IMR-90 (cell line): ENCODE measurements around the gene FOXN3. TPM values are rescaled to one million over a fixed set of nuclear protein-coding genes. Genes with fewer than 3 reads are reported as not detected.

Experiments
- ATAC-seq: fragments of 200-7000 bp; cut with Tn5 transposase; 2 replicates; pipeline ENCODE4 v1.9.1; 2020; ENCODE audit warnings: low read depth, mild to moderate bottlenecking, moderate library complexity
- BruUV-seq: library from RNA; stranded (reverse); fragments of 400-500 nt; replicated peaks from 2 replicates; lab custom pipeline; 2021; lab: Mats Ljungman, UMichigan
- CTCF ChIA-PET: fragments of 300-600 bp; formaldehyde crosslinking; extraction: SDS; loops from one replicate; lab custom pipeline; 2021; ENCODE audit warnings: antibody characterized with exemption; lab: Yijun Ruan, JAX
- POLR2A ChIA-PET: fragments of 300-600 bp; sonication (Branson Sonifier 250); formaldehyde crosslinking; loops from one replicate; lab custom pipeline; 2022; ENCODE audit warnings: antibody characterized with exemption; ENCODE audit not compliant: unreplicated experiment; lab: Charles Lee
- DNase-seq: peaks from one replicate; pipeline ENCODE4 v3.0.0; 2013
- H2AFZ ChIP-seq: replicated peaks from 2 replicates; pipeline ENCODE3; 2013; ENCODE audit warnings: low read length, mild to moderate bottlenecking; ENCODE audit not compliant: poor library complexity
- H2AK5ac ChIP-seq: 2 replicates; pipeline ENCODE4 v1.6.1; 2013; ENCODE audit warnings: low read depth, low read length, inconsistent platforms
- H2AK9ac ChIP-seq: replicated peaks from 2 replicates; pipeline ENCODE3; 2013; ENCODE audit warnings: mild to moderate bottlenecking, low read depth, low read length, moderate library complexity; ENCODE audit not compliant: poor library complexity
- H2BK120ac ChIP-seq: 2 replicates; pipeline ENCODE4 v1.6.1; 2013; ENCODE audit warnings: low read depth, low read length, inconsistent platforms
- H2BK15ac ChIP-seq: 3 replicates; pipeline ENCODE4 v1.6.1; 2013; ENCODE audit warnings: low read depth, low read length, inconsistent platforms
- H2BK20ac ChIP-seq: 2 replicates; pipeline ENCODE4 v1.6.1; 2013; ENCODE audit warnings: low read depth, mild to moderate bottlenecking, inconsistent platforms, low read length, moderate library complexity
- H2BK5ac ChIP-seq: 2 replicates; pipeline ENCODE4 v1.6.1; 2013; ENCODE audit warnings: mild to moderate bottlenecking, low read depth, low read length, inconsistent platforms; ENCODE audit not compliant: poor library complexity, severe bottlenecking
- H3K14ac ChIP-seq: replicated peaks from 2 replicates; pipeline ENCODE4 v1.6.1; 2013; ENCODE audit warnings: low read depth, low read length, inconsistent platforms
- H3K18ac ChIP-seq: 2 replicates; pipeline ENCODE4 v1.6.1; 2013; ENCODE audit warnings: low read depth, low read length, control low read depth
- H3K23ac ChIP-seq: 2 replicates; pipeline ENCODE4 v1.6.1; 2013; ENCODE audit warnings: low read depth, low read length, inconsistent platforms
- H3K27ac ChIP-seq: 2 replicates; pipeline ENCODE4 v1.5.1; 2013; ENCODE audit warnings: mild to moderate bottlenecking, control low read depth, low read length; ENCODE audit not compliant: insufficient read depth
- H3K27me3 ChIP-seq: 2 replicates; pipeline ENCODE4 v1.6.1; 2013; ENCODE audit warnings: low read length; ENCODE audit not compliant: control insufficient read depth, insufficient read depth
- H3K36me3 ChIP-seq: 2 replicates; pipeline ENCODE4 v1.6.1; 2013; ENCODE audit warnings: low read length, mixed read lengths; ENCODE audit not compliant: control insufficient read depth, insufficient read depth
- H3K4ac ChIP-seq: 2 replicates; pipeline ENCODE4 v1.6.1; 2013; ENCODE audit warnings: low read depth, low read length, inconsistent platforms
- H3K4me1 ChIP-seq: 2 replicates; pipeline ENCODE4 v1.6.1; 2013; ENCODE audit warnings: low read length, mixed read lengths; ENCODE audit not compliant: control insufficient read depth, insufficient read depth
- H3K4me2 ChIP-seq: 2 replicates; pipeline ENCODE4 v1.6.1; 2013; ENCODE audit warnings: low read depth, mild to moderate bottlenecking, control low read depth, low read length, moderate library complexity
- H3K4me3 ChIP-seq: 2 replicates; pipeline ENCODE4 v1.5.1; 2013; ENCODE audit warnings: low read depth, mild to moderate bottlenecking, control low read depth, low read length, moderate library complexity; ENCODE audit not compliant: insufficient read depth
- H3K56ac ChIP-seq: 2 replicates; pipeline ENCODE4 v1.6.1; 2013; ENCODE audit warnings: low read length, inconsistent platforms; ENCODE audit not compliant: insufficient read depth; ENCODE audit errors: extremely low read depth
- H3K79me1 ChIP-seq, 2 experiments: 2 replicates each; pipeline ENCODE4 v1.6.1; 2013; ENCODE audit warnings: low read length in 2 of 2, inconsistent platforms in 1 of 2, low read depth in 1 of 2
- H3K9ac ChIP-seq: 2 replicates; pipeline ENCODE4 v1.6.1; 2013; ENCODE audit warnings: low read depth, low read length, control low read depth
- H3K9me1 ChIP-seq: 2 replicates; pipeline ENCODE4 v1.6.1; 2013; ENCODE audit warnings: low read length, inconsistent platforms; ENCODE audit not compliant: insufficient read depth
- H3K9me3 ChIP-seq: 2 replicates; pipeline ENCODE4 v1.6.1; 2013; ENCODE audit warnings: low read length; ENCODE audit not compliant: control insufficient read depth, insufficient read depth
- H4K20me1 ChIP-seq: 2 replicates; pipeline ENCODE4 v1.6.1; 2013; ENCODE audit warnings: low read length, inconsistent platforms; ENCODE audit not compliant: insufficient read depth
- H4K5ac ChIP-seq: 2 replicates; pipeline ENCODE4 v1.6.1; 2013; ENCODE audit warnings: mild to moderate bottlenecking, low read depth, low read length, control low read depth
- H4K8ac ChIP-seq, 2 experiments: 2 replicates each; pipeline ENCODE4 v1.6.1; 2013; ENCODE audit warnings: low read depth in 2 of 2, low read length in 2 of 2, control low read depth in 1 of 2, inconsistent platforms in 1 of 2
- H4K91ac ChIP-seq: 2 replicates; pipeline ENCODE4 v1.6.1; 2013; ENCODE audit warnings: low read depth, low read length, inconsistent platforms; ENCODE audit not compliant: insufficient read depth
- BHLHE40 ChIP-seq: fragments of 150-350 bp; IDR thresholded peaks from 2 replicates; pipeline ENCODE4 v1.6.1; 2016; ENCODE audit warnings: mild to moderate bottlenecking, low read depth, low read length
- MAZ ChIP-seq: IDR thresholded peaks from 2 replicates; pipeline ENCODE4 v1.6.1; 2012; ENCODE audit warnings: low read depth, mild to moderate bottlenecking, low read length, improper control_type of control experiment, moderate library complexity, borderline replicate concordance
- SMC3 ChIP-seq: fragments of 150-350 bp; IDR thresholded peaks from 2 replicates; pipeline ENCODE4 v1.6.1; 2016; ENCODE audit warnings: low read depth, mild to moderate bottlenecking, antibody characterized with exemption, low read length, moderate library complexity
- USF2 ChIP-seq: fragments of 150-350 bp; IDR thresholded peaks from 2 replicates; pipeline ENCODE4 v1.6.1; 2017; ENCODE audit warnings: mild to moderate bottlenecking, antibody characterized with exemption, low read length, low read depth
- WGBS, 2 experiments: methylation state at CpG; one replicate each; pipeline versions ENCODE4 v1.1.5 to v1.1.7; 2013; ENCODE audit warnings: missing lambda C conversion rate in 2 of 2; ENCODE audit not compliant: insufficient read length in 1 of 2; ENCODE audit errors: extremely low coverage in 2 of 2; 5-methylcytosine and 5-hydroxymethylcytosine counted together
- dilution Hi-C: fragments of 300-500 bp; cut with HindIII; formaldehyde crosslinking; loops from one replicate; pipeline ENCODE4 v1.14.3; 2018; ENCODE audit warnings: low sequenced_read_pairs; ENCODE audit not compliant: unreplicated experiment
- in situ Hi-C: fragments of 300-500 bp; cut with MboI; formaldehyde crosslinking; loops from 3 replicates; pipeline ENCODE4 v1.14.3; 2019; ENCODE audit warnings: low sequenced_read_pairs, inconsistent platforms, mixed read lengths
- intact Hi-C: fragments of 100-400 bp; cut with micrococcal nuclease; formaldehyde crosslinking; loops from 2 replicates; pipeline ENCODE4 v1.10.0; 2022
- polyA plus RNA-seq, 3 experiments: library from polyadenylated mRNA; depleted of rRNA; stranded (reverse); fragments of >200 nt; gene quantifications; 2 replicates each; pipeline ENCODE4 v1.2.3, GENCODE V29; 2012; ENCODE audit warnings: low replicate concordance in 1 of 3
- total RNA-seq: library from RNA; depleted of rRNA; stranded (reverse); fragments of >200 nt; gene quantifications from 2 replicates; pipeline ENCODE4 v1.2.3, GENCODE V29; 2012

FOXN3 gene
- total and polyA plus RNA-seq, 2 of the 4 experiments (the other 2 are of a cell fraction) = 22.6 to 33.7 TPM

- Histone ChIP-seq H2AK9ac (no peak overlapping the region), H2AK5ac (no peak overlapping the region), H4K5ac (no peak overlapping the region), H3K56ac (no peak overlapping the region), H3K27me3 (peaks cover 5% of the 10 kb centered on the region), H3K27ac (no peak overlapping the region), H3K23ac (no peak overlapping the region), H2BK5ac (no peak overlapping the region), H3K4me2 (no peak overlapping the region), H3K18ac (no peak overlapping the region), H3K14ac (no peak overlapping the region), H2BK20ac (no peak overlapping the region), H2BK120ac (no peak overlapping the region), H3K4me1 (no peaks in the 10 kb centered on the region), H2BK15ac (no peak overlapping the region), H3K4me3 (no peak overlapping the region), H2AFZ (no peak overlapping the region), H3K9me1 (no peaks in the 10 kb centered on the region), H3K9ac (no peak overlapping the region), H4K91ac (no peak overlapping the region), H3K9me3 (no peaks in the 10 kb centered on the region), H3K36me3 (no peaks in the 10 kb centered on the region), H4K20me1 (no peaks in the 10 kb centered on the region), H3K79me1 (no peaks in the 10 kb centered on the region), H3K4ac (no peak overlapping the region), H4K8ac (no peak overlapping the region)
- intact Hi-C loops (no loop called here), dilution Hi-C loops (no loop called here), in situ Hi-C loops (no loop called here)
- ChIA-PET CTCF (no interaction called here), POLR2A (interaction anchor here (0.6 kb wide), 1 partner anchor 12 kb away, joined by 3 read pairs; no protein-coding TSS in a partner anchor)
- TF ChIP-seq BHLHE40 (no peak), SMC3 (no peak), MAZ (no peak), USF2 (no peak)
- BruUV-seq = no TSS peak
- WGBS, 2 experiments = 60% methylated on average over 2 of the region's 6 CpGs; no CpG with 5 or more reads in 1 of the 2 experiments
- no peak for ATAC-seq
- DNase-seq = no peak
Measured at GRCh38 chr14:89129570-89129969, 287.5 kb downstream of the FOXN3 start.
